Measurements from ENCODE around the gene ME3.

Gene ME3

GRCh38 chr11:86692317-86692716, 19.9 kb upstream of the ME3 start:
- no peak for DNase-seq

DNA sequence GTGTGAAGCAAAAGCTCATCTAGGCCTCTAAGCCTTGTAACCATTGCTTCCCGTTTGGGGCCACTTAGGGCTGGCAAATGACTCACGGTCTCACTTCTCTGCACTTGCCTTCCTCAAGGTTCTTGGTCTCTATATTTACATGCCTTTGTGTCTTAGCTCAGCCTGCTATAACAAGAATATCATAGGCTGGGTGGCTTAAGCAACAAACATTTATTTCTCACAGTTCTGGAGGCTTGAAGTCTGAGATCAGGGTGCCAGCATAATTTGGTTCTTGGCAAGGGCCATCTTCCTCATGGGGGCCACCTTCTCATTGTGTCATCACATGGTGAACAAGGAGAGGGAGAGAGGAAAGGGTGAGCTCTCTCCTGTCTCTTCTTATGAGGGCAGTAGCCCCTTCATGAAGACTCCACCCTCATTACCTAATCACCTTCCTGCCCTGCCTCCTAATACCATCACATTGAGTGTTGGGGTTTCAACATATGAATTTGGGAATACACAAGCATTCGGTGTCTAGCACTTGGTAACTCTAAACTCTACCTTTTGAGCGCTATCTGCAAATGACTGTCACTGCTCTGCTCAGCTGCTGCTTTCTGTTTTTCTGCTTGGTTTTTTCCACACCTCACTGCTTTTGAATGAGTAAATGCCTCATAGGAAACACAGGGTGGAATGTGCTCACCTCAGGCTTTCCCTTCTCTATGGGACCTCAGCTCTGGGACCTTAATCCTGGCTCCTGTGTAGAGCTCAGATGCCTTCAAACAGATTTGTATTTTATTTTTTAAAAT, 16.2 kb upstream of the ME3 start:
- DNase-seq = no peak

DNA sequence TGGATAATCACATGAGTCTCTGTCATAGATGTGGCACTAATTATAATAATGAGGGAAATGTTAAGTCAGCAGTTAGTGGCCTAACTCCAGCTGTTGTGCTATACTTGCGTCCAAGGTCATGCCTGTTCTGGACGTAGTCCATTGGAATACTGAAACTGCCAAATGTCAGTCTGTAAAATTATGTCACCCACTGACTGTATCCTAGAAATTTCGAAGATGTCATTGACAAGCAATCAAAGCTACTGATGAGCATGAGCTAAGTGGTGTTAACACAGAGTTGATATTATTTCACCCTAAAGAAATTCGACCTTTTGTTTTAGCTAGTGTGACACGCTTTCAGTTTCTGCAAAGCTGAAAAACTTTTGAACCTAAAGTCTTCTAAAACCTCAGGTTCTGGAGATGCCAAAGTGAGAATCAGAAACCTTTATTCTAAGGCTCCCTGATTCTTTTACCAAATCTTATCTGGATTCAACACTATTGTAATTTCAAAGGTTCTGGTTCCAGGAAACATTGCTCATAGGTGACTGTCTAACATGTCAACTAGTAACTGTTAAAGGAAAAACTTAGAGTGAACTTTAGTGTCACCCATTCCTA, 14.9 kb upstream of the ME3 start:
- no peak for DNase-seq

- no peak for DNase-seq
Measured at GRCh38 chr11:86686531-86686930, 14.1 kb upstream of the ME3 start.

DNA sequence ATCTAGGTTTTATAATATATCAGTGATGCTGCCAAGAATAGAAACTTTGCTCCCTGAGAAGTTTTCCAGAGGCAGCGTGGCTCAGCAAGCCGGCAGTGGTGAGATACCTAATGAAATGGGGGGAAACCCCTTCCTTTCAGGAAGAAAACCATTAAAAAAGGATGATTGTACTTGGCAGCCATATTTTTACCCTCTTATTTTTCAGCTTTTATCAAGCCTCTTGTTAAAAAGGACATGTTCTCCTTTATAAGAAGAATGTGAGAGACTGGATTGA, 9.0 kb upstream of the ME3 start:
- no peak for DNase-seq

DNA sequence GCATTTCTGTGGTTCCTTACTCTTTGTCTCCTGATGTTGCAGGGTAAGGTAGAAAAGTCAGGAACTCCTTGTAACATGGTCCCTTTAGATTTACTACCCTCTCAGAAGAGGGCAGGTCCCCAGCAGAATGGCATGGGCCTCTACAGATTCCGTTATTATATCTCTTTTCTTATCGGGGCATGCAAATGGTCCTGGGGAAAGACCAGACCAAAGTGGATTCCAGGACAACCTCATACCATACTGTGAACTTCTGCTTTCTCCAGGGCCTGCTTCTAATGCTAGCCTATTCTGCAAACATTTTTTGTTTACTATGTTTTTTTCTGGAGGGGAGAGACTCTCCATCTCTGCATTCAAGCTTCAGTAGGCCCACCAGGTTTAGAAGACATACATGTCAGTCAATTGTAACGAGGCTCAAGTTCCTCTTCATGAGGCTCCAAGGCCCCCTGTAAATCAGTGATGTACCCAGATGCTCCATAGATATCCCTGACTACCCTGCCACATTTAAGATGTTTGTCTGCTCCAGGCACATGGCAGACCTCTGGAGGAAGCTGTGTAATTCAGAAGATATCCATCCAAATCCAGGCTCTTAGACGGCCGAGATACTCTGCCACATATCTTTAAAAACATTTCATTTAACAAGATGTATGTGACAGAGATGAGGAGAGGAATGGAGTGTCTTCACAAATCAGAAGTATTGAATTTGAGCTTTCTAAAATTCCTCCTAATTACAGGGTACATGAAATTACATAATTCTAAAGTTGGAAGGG, 8.5 kb upstream of the ME3 start:
- no peak for DNase-seq

GRCh38 chr11:86678823-86679222, 6.4 kb upstream of the ME3 start:
- DNase-seq = no peak

DNA sequence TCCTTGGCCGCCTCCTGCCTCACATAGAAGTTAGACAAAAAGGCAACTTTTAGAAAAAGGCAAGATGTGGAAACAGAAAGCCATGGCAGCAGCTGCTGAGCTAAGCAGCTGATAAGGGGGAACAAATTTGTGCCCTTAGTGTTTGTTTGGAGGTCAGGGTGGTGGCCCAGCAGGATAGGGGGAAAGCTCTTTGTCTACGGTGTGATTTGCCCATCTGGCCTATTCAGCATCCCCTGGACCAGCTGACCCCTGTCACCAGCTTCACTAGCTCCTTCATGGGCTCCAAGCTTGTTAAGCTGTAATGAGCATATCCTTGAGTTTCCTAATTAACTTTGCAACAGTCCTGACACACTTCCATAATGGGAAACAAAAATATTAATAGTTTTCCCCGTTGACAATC, 5.9 kb upstream of the ME3 start:
- no peak for DNase-seq

DNA sequence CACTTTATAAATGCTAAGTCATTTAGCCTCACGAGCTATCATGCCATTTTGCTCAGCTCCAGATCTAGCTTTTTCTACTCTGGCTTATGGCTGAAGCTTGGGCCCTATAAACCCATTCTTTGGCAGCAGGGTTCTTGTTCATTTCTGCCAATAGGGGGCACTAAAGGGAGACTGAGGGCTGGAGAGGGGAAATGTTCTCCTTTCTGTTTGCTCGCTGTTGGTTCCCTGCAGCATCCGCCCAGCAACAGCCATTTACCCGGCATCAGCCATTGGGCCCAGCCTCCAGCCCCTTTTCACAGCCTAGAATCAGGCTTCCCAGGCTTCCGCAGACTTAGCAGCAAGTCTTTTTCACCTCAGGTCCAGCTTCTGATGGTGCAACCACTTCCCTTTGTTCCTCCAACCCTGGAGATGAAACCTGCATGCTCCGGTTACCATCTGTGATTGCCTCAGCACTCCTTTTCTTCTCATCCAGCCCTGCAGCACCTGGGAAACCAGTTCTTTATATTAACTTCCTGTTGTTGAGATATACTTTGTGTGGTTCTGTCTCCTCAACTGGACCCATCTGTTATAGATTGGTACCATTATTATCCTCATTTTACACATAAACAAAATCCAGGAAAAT, 4.2 kb upstream of the ME3 start:
- no peak for DNase-seq

- no peak for DNase-seq
Measured at GRCh38 chr11:86676010-86676409, 3.6 kb upstream of the ME3 start.

- no peak for DNase-seq
Measured at GRCh38 chr11:86675017-86675416, 2.6 kb upstream of the ME3 start.

DNA sequence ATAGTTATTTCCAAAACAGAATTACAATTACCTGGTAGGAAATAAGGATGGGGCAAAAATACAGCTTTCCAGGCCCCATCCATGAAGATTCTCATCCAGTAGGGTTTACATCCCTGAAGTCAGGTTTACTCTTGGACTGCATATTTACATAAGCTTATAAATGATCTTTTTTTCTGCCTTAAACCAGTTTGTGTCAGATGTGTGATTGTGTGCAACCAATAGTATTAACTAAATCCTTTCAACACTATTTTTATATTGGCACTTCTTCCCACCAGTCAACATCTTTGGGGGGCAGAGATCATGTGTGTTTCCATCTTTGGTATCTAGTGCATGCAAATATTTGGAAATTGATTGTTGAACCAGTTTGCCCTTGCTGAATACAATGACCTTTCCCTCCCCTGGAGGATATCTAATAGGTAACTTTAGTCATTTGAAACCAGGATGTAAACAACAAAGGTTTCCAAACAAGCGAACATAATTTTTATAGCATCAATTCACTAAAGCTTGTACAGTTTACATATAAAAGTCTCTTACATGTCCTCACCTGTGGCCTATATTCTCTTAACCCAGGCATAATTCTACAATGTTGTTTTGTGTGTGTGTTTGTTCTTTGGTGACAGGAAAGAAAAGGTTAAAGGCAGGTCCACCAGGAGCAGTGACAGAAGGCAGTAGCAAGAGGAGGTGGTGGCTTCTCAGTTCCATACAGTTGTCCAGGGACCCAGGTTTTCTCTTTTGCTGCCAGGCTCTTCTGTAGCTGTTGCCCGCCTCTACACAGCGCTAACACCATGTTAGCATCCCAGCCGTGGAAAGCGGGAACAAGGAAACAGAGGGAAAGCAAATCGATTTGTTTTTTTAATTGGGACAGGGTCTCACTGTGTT, 1.7 kb upstream of the ME3 start:
- DNase-seq = no peak

GRCh38 chr11:86673055-86673843, 833 bp upstream of the ME3 start:
- DNase-seq = no peak

DNA sequence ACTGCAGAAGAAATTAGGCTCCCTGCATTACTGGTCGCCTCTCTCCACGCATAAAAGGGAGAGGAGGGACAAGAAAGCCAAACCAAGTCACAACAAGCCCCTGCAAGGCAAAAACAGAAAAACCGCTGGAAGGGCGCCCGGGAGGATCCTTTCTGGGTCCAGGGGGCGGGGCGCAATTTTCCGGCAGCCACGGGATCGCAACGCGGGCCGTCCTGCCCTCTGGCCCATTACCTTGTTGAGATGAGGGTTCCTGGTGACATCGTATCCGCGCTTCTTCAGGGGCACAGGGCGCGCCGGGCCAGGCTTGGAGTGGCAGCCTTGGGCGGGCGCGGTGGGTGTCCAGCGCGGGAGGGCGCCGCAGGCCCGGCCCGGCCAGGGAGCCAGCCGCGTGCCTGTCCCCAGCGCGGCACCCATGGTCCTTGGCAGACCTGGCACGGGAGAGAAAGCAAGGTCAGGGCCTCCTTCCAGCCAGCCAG, 847 bp downstream of the ME3 start:
- DNase-seq = no peak

- no peak for DNase-seq
Measured at GRCh38 chr11:86670911-86671310, 1.5 kb downstream of the ME3 start.

DNA sequence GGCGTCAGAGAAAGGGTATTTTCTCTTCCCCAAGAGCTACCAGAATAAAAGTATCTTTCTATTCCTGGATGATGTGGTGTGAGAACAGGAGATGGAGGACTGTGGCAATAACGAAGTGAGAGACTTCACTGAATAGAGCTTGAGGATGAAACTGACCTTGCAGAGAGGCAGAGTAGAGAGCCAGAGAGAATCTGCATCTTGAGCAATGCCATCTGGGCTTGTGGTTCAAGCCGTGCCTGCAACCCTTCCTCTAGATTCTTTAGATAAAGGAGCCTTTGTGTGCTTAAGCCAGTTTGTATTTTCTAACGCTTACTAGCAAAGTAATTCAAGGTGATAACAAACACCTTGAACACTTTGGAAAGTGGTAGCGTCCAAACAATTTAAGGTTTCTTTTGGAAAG, 2.2 kb downstream of the ME3 start:
- DNase-seq = no peak

DNA sequence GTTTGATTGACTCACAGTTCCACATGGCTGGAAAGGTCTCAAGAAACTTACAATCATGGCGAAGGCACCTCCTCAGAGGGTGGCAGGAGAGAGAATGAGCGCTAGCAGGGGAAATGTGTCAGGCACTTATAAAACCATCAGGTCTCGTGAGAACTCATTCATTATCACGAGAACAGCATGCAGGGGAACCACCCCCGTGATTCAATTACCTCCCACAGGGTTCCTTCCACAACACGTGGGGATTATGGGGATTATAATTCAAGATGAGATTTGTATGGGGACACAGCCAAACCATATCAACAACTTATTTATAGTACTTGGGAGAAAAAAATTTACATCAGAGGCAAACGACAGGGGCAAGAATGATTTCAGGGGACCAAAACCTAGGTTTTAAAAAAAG, 3.0 kb downstream of the ME3 start:
- no peak for DNase-seq

DNA sequence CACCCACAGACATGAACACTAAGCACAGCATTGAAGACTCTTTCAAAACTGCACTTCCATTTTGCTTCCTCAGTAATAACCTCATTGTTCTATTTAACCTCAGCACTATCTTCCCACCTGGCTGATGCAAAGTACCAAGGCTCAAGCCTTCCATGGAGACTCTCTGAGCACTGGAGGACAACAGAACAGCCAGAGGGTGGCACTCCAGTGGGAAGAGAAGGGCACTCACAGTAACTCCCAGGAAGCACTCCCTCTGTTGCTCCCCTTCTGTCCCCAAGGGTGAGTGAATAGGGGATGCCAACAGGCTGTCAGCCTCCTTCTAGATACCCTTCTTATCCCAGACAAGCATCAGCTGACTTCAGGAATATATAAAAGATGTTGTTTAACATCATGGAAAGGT, 3.5 kb downstream of the ME3 start:
- DNase-seq = no peak

DNA sequence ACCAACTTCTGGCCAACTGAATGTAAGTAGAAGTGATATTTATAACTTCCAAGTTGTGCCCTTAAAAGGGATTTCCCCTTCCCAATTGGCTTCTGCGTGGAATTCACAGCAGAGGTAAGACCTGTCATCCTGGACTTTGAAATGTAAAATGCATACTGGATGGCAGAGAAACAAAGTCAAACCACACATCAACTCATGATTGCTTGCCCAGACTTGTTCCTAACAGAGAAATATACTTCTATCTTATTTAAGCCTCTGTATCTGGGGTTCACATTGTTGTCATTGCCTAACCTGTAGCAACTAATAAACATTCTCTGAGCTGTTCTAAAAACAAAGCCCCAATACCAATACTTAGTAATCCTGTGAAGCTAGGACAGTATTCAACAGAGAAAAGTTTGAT, 6.2 kb downstream of the ME3 start:
- no peak for DNase-seq

DNA sequence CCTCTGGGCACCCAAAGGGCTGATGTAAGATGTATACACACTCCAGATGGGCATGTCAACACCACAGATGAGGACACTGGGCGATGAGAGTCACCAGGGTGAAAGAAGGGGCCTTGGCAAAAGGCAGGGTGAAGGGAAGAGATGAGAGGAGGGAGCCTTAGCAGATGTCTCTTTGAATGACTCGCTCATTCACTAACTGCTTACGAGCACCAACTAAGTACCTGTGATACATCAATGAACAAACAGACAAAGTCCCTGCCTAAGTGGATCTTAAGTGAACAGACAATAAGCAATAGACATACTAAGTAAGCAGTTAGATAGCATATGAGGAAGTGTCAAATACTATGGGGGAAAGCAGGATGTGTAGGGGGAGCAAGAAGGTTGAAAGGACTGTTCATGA, 7.5 kb downstream of the ME3 start:
- DNase-seq = no peak

DNA sequence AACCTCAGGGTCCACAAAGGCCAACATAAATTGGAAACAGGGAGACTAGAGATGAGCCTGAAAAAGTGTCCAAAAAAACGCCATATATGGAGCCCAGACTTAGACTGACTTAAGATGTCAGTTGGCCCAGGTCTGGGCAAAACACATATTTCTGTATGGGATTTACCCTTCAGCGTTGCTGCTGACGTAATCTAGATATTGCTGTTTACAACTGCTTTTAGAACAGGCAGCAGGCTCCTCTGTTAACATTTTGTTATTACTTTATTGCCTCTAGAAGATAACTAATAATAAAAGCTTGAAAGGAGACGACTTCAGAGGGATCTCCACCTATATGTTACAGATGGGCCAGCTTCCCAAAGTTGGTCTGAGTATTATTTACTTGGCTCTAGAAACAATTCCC, 8.7 kb downstream of the ME3 start:
- DNase-seq = no peak

DNA sequence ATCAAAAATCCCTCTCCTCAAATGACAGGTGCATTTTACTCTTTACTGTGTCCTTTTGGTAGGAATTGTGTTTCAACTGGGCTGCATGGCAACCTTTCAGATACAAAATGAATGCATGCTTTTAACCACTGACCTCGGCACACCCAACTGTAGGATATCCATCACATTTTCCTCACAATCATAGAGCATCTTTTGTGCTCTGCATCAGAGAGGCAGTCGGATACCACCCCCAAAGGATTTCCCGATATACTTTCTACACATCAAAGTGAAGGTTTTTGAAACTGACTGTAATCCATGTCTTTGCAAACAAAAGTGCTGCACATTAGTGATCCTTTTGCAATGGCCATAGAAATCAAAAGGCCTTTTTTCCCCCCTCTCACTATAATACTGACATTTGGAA, 9.1 kb downstream of the ME3 start:
- DNase-seq = no peak
